H1 (cell line): Measurements from ENCODE around the gene SEC63. TPM values are rescaled to one million over a fixed set of nuclear protein-coding genes. Genes with fewer than 3 reads are reported as not detected.

Source experiments
- CTCF ChIA-PET: fragments of 300-600 bp; sonication (Branson Sonifier 250); formaldehyde crosslinking; loops from one replicate; lab custom pipeline; 2021; ENCODE audit not compliant: partially characterized antibody; lab: Charles Lee
- POLR2A ChIA-PET: fragments of 300-600 bp; sonication (Branson Sonifier 250); formaldehyde crosslinking; loops from one replicate; lab custom pipeline; 2021; ENCODE audit warnings: inconsistent platforms; ENCODE audit not compliant: partially characterized antibody; lab: Charles Lee
- DNase-seq, 2 experiments: peaks; one replicate each; pipeline versions ENCODE4 v3.0.0 to v3.0.0-alpha.2; 2010 to 2022; ENCODE audit warnings: low spot score in 2 of 2, low read depth in 1 of 2, mixed read lengths in 1 of 2
- FAIRE-seq: peaks from 2 replicates; lab custom pipeline; 2011; peaks lifted over from hg19 to GRCh38; lab: Jason Lieb, UNC
- H2AFZ ChIP-seq: 2 replicates; pipeline ENCODE4 v1.8.1; 2012; ENCODE audit warnings: low read length, inconsistent platforms
- H2AK5ac ChIP-seq: 2 replicates; pipeline ENCODE4 v1.6.1; 2013; ENCODE audit warnings: low read depth, low read length
- H2BK120ac ChIP-seq: replicated peaks from 2 replicates; pipeline ENCODE3; 2013; ENCODE audit warnings: low read depth, low read length, inconsistent platforms
- H2BK12ac ChIP-seq: 2 replicates; pipeline ENCODE4 v1.6.1; 2013; ENCODE audit warnings: low read depth, low read length
- H2BK15ac ChIP-seq: 2 replicates; pipeline ENCODE4 v1.6.1; 2013; ENCODE audit warnings: low read length
- H2BK20ac ChIP-seq: 2 replicates; pipeline ENCODE4 v1.6.1; 2013; ENCODE audit warnings: low read length
- H2BK5ac ChIP-seq: 2 replicates; pipeline ENCODE4 v1.6.1; 2013; ENCODE audit warnings: low read depth, low read length
- H3K14ac ChIP-seq: 2 replicates; pipeline ENCODE4 v1.6.1; 2013; ENCODE audit warnings: inconsistent platforms; ENCODE audit not compliant: insufficient read length
- H3K18ac ChIP-seq: 2 replicates; pipeline ENCODE4 v1.6.1; 2013; ENCODE audit warnings: low read length; ENCODE audit errors: extremely low read depth
- H3K23ac ChIP-seq: 2 replicates; pipeline ENCODE4 v1.6.1; 2013; ENCODE audit warnings: inconsistent platforms; ENCODE audit not compliant: insufficient read length
- H3K23me2 ChIP-seq: 2 replicates; pipeline ENCODE4 v1.6.1; 2013; ENCODE audit warnings: low read depth, low read length
- H3K27ac ChIP-seq: 2 replicates; pipeline ENCODE4 v1.6.1; 2011; ENCODE audit warnings: low read depth, low read length, inconsistent platforms
- H3K27me3 ChIP-seq, 4 experiments: replicated peaks in 1 of 4; 1 replicate in 1 of 4; 2 replicates in 3 of 4; pipeline versions ENCODE4 v1.6.1 to v1.8.1; 2011 to 2013; ENCODE audit warnings: low read length in 3 of 4, mild to moderate bottlenecking in 3 of 4, inconsistent platforms in 2 of 4, mixed read lengths in 2 of 4, moderate library complexity in 1 of 4; ENCODE audit not compliant: control insufficient read depth in 3 of 4, insufficient read depth in 3 of 4; ENCODE audit errors: extremely low read depth in 1 of 4
- H3K36me3 ChIP-seq, 4 experiments: 2 replicates each; pipeline versions ENCODE4 v1.6.1 to v1.8.1; 2011 to 2013; ENCODE audit warnings: mild to moderate bottlenecking in 4 of 4, low read length in 3 of 4, moderate library complexity in 2 of 4, control low read depth in 1 of 4, inconsistent platforms in 1 of 4; ENCODE audit not compliant: insufficient read depth in 4 of 4, control insufficient read depth in 2 of 4
- H3K4ac ChIP-seq: replicated peaks from 2 replicates; pipeline ENCODE3; 2013; ENCODE audit warnings: low read length, low read depth, mixed read lengths, inconsistent platforms; ENCODE audit not compliant: insufficient read length
- H3K4me1 ChIP-seq, 4 experiments: replicated peaks in 1 of 4; 1 replicate in 1 of 4; 2 replicates in 3 of 4; pipeline versions ENCODE4 v1.6.1 to v1.8.1; 2011 to 2013; ENCODE audit warnings: low read length in 3 of 4, inconsistent platforms in 2 of 4, mixed read lengths in 1 of 4; ENCODE audit not compliant: insufficient read depth in 4 of 4, control insufficient read depth in 3 of 4
- H3K4me2 ChIP-seq, 2 experiments: 2 replicates each; pipeline versions ENCODE4 v1.6.1 to v1.8.1; 2011 to 2013; ENCODE audit warnings: low read depth in 2 of 2, low read length in 2 of 2, control low read depth in 1 of 2, inconsistent platforms in 1 of 2, mild to moderate bottlenecking in 1 of 2; ENCODE audit not compliant: insufficient read depth in 1 of 2
- H3K4me3 ChIP-seq, 4 experiments: fragments of 200-600, 300-600 bp in 1 of 4; sonication (generic), shearing (Covaris generic), sonication (Bioruptor Twin) in 1 of 4; 2 replicates each; pipeline versions ENCODE4 v1.5.1 to v1.8.1; 2011 to 2016; ENCODE audit warnings: low read length in 4 of 4, low read depth in 3 of 4, control low read depth in 2 of 4, inconsistent platforms in 2 of 4, mild to moderate bottlenecking in 2 of 4, mixed read lengths in 1 of 4, moderate library complexity in 1 of 4; ENCODE audit not compliant: insufficient read depth in 2 of 4; ENCODE audit errors: extremely low read depth in 1 of 4
- H3K56ac ChIP-seq: replicated peaks from 2 replicates; pipeline ENCODE3; 2013; ENCODE audit warnings: low read depth, mild to moderate bottlenecking, mixed read lengths, low read length, inconsistent platforms; ENCODE audit not compliant: insufficient read length
- H3K79me1 ChIP-seq: 2 replicates; pipeline ENCODE4 v1.6.1; 2013; ENCODE audit warnings: low read depth, low read length, control low read depth
- H3K79me2 ChIP-seq, 2 experiments: 2 replicates each; pipeline versions ENCODE4 v1.6.1 to v1.8.1; 2012 to 2013; ENCODE audit warnings: low read length in 2 of 2, mild to moderate bottlenecking in 2 of 2, inconsistent platforms in 1 of 2; ENCODE audit not compliant: insufficient read depth in 2 of 2, control insufficient read depth in 1 of 2
- H3K9ac ChIP-seq, 4 experiments: replicated peaks in 1 of 4; 1 replicate in 1 of 4; 2 replicates in 3 of 4; pipeline versions ENCODE4 v1.6.1 to v1.8.1; 2011 to 2013; ENCODE audit warnings: low read depth in 3 of 4, low read length in 3 of 4, control low read depth in 2 of 4, mild to moderate bottlenecking in 2 of 4, moderate library complexity in 2 of 4, inconsistent platforms in 1 of 4; ENCODE audit errors: extremely low read depth in 1 of 4
- H3K9me3 ChIP-seq, 2 experiments: 2 replicates each; pipeline versions ENCODE4 v1.6.1 to v1.8.1; 2012 to 2013; ENCODE audit warnings: mild to moderate bottlenecking in 2 of 2, moderate library complexity in 2 of 2, control low read depth in 1 of 2, inconsistent platforms in 1 of 2, low read depth in 1 of 2, low read length in 1 of 2, mixed read lengths in 1 of 2; ENCODE audit not compliant: insufficient read depth in 2 of 2
- H4K20me1 ChIP-seq, 2 experiments: replicated peaks in 1 of 2; 2 replicates each; pipeline versions ENCODE3 to v1.8.1; 2011 to 2013; ENCODE audit warnings: inconsistent platforms in 2 of 2, low read length in 2 of 2, mild to moderate bottlenecking in 1 of 2; ENCODE audit not compliant: insufficient read depth in 2 of 2, control insufficient read depth in 1 of 2
- H4K5ac ChIP-seq: 2 replicates; pipeline ENCODE4 v1.6.1; 2013; ENCODE audit warnings: low read length, low read depth, mixed read lengths, inconsistent platforms; ENCODE audit not compliant: insufficient read length
- H4K8ac ChIP-seq: 2 replicates; pipeline ENCODE4 v1.8.0; 2013; ENCODE audit warnings: mild to moderate bottlenecking, moderate library complexity, low read length, inconsistent platforms; ENCODE audit not compliant: insufficient read depth; ENCODE audit errors: extremely low read depth
- H4K91ac ChIP-seq: replicated peaks from 2 replicates; pipeline ENCODE3; 2013; ENCODE audit warnings: low read length, mixed read lengths, inconsistent platforms; ENCODE audit not compliant: insufficient read length
- CREB1 ChIP-seq: IDR thresholded peaks from 2 replicates; pipeline ENCODE4 v1.6.1; 2012; ENCODE audit warnings: inconsistent platforms
- ZNF274 ChIP-seq: IDR thresholded peaks from 2 replicates; pipeline ENCODE4 v1.7.0; 2012; ENCODE audit warnings: low read length, borderline replicate concordance; ENCODE audit errors: extremely low read depth
- WGBS, 2 experiments: shearing (Covaris generic) in 1 of 2; methylation state at CpG; one replicate each; pipeline versions ENCODE4 v1.1.6 to v1.1.7; 2013 to 2015; ENCODE audit warnings: low lambda C conversion rate in 2 of 2, mixed read lengths in 2 of 2, inconsistent platforms in 1 of 2, low coverage in 1 of 2, missing lambda C conversion rate in 1 of 2; ENCODE audit not compliant: insufficient replicate concordance in 2 of 2, insufficient coverage in 1 of 2, insufficient read length in 1 of 2; ENCODE audit errors: extremely low coverage in 1 of 2, missing lambda C conversion rate in 1 of 2; 5-methylcytosine and 5-hydroxymethylcytosine counted together
- polyA plus RNA-seq, 7 experiments: library from polyadenylated mRNA; depleted of rRNA in 3 of 7; stranded (reverse) in 5 of 7; unstranded in 2 of 7; fragments of >200 nt in 5 of 7; fragments of 200-250 nt in 2 of 7; gene quantifications; 1 replicate in 5 of 7; 2 replicates in 1 of 7; 4 replicates in 1 of 7; pipeline versions ENCODE4 v1.2.1 to v1.2.3, GENCODE V29; 2011 to 2013; ENCODE audit warnings: missing spikeins in 2 of 7, mixed read lengths in 2 of 7
- total RNA-seq: library from RNA; stranded (reverse); fragmentation: NEBNext Ultra II Directional; extraction: Animal tissue kit (Norgen Biotek cat#: 25700); gene quantifications from 2 replicates; pipeline ENCODE4 v1.2.1, GENCODE V29; 2021

Gene SEC63
- total and polyA plus RNA-seq, 2 of the 8 experiments (the other 6 are each of a cell fraction or from before 2014, with no cell fraction given): 17.3 to 121 TPM

- Histone ChIP-seq H3K56ac (no peak overlapping the region), H3K4me1 (peaks cover 0 to 5% (median 0%) of the 10 kb centered on the region in 4 experiments; a peak in 2 of 7 replicates), H3K14ac (no peak overlapping the region), H2BK20ac (no peak overlapping the region), H3K79me1 (no peaks in the 10 kb centered on the region), H2BK15ac (no peak overlapping the region), H2AFZ (no peak overlapping the region), H3K36me3 (no peaks in the 10 kb centered on the region), H4K20me1 (no peaks in the 10 kb centered on the region), H2AK5ac (no peak overlapping the region), H4K5ac (no peak overlapping the region), H3K79me2 (no peaks in the 10 kb centered on the region), H3K4me2 (no peak overlapping the region; a peak in 1 of 4 replicates), H3K27me3 (peaks cover 0 to 7% (median 4%) of the 10 kb centered on the region in 4 experiments; a peak in 5 of 7 replicates), H3K9ac (no peak overlapping the region), H4K8ac (no peak overlapping the region), H3K9me3 (no peaks in the 10 kb centered on the region), H3K23ac (no peak overlapping the region), H2BK12ac (no peak overlapping the region), H2BK5ac (no peak overlapping the region), H3K23me2 (peaks cover 4% of the 10 kb centered on the region; the same call in 1 of the 2 replicates), H3K27ac (no peak overlapping the region), H3K4ac (no peak overlapping the region), H3K18ac (no peak overlapping the region), H4K91ac (no peak overlapping the region), H3K4me3 (no peak overlapping the region), H2BK120ac (no peak overlapping the region)
- DNase-seq (peak in 1 of 2 experiments; percentile 32), FAIRE-seq (no peak)
- ChIA-PET POLR2A (no interaction called here), CTCF (interaction anchor here (0.7 to 5.6 kb wide), 17 partner anchors 11 to 663 kb away, joined by 3 to 42 read pairs (median 5); no protein-coding TSS in a partner anchor)
- WGBS, 2 experiments: 94% methylated on average over 6 of the region's 6 CpGs; no CpG with 5 or more reads in 1 of the 2 experiments
- TF ChIP-seq CREB1: no peak
- TF ChIP-seq ZNF274: no peak
Observed at GRCh38 chr6:107849325-107849724, 108.7 kb downstream of the SEC63 start.
